ENCODE measurements around the gene TTI1.

TTI1 gene

DNA sequence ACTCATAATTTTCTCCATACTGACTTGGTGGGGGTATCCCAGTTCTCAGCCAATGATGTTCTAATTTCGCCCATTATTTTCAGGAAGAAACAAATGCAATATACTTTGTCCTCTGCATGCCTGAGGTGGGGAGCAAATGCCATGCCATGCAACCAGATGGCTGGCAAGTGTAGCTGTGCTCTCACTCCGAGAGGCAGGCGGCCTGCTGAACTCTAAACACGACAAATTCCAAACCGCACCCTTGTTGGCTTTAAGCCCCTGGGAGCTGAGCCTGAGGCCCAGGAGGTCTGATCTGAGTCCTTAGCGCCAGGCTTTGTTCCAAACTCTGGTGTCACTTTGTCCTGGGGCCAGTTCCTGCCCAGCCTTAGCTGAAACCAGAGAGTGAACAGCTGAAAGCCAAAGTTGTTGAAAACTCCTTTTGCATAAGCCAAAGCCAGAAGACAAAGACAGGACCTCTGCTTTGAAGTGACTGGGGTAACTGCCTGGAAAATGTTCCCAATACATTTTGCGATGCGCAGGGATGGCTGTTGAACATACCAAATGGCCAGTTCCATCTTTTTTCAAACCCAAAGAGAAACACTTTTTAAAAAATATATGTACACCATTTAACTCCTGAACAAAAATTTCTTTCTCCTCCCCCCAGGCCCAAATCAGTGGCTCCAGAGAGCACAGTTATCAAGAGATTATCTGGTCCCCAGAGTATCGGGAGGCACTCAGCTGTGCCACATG, 46.2 kb downstream of the TTI1 start:
- Histone ChIP-seq H3K9ac (ENCODE audit: low read length) (no peak overlapping the region), H3K36me3 (ENCODE audit: control insufficient read depth, insufficient read depth, low read length) (peaks cover 52% of the 10 kb centered on the region), H3K4me3 (ENCODE audit: low read depth, low read length) (no peak overlapping the region), H3K27me3 (ENCODE audit: control insufficient read depth, insufficient read depth, low read length) (no peaks in the 10 kb centered on the region), H3K27ac (ENCODE audit: low read depth, low read length) (no peak overlapping the region), H3K4me1 (ENCODE audit: control insufficient read depth, insufficient read depth, low read length) (no peaks in the 10 kb centered on the region), H3K9me3 (ENCODE audit: control insufficient read depth, insufficient read depth, low read depth, low read length) (no peaks in the 10 kb centered on the region)

DNA sequence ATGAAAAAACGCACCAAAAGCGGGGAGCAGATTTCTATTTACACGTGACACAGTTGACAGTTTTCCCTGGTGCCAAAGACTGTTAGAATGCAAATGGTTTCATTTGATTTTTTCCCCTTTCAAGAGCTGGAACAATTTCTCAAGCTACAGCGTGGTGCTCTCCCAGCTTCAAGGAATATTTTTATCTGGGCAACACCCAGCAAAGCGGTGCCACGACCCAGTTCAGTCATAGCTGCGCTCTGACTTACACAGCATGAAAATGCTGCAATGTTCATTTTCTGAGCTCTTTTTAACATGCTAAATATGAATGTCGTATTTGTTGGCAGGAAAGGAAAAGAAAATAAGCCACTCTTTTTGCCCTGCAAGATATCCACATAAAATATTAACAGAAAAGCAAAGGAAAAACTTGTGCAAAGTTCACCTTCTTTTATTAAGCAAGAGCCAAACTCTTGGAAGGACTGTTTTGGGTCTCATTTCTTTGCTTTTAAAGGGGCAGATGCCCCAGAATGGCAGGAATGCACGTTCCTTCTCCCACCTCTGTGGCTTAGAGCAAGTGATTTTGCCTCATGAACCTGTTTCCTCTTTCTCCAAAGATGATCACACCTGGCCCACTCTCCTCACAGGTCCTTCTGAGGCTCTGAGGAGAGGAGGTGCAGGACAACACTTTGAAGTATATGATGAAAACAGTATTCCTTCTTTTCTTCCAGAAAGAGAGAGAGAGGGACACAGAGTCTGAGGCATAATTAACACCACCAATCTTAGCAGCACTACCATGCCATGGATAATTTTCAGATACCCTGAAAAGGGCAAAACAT, 47.0 kb downstream of the TTI1 start:
- H3K4me1 ChIP-seq (ENCODE audit: control insufficient read depth, insufficient read depth, low read length) = no peaks in the 10 kb centered on the region
- H3K27ac ChIP-seq (ENCODE audit: low read depth, low read length) = no peak overlapping the region
- no peak overlapping the region for H3K4me3 ChIP-seq (ENCODE audit: low read depth, low read length)
- peaks cover 45% of the 10 kb centered on the region for H3K36me3 ChIP-seq (ENCODE audit: control insufficient read depth, insufficient read depth, low read length)
- H3K27me3 ChIP-seq (ENCODE audit: control insufficient read depth, insufficient read depth, low read length) = no peaks in the 10 kb centered on the region
- H3K9me3 ChIP-seq (ENCODE audit: control insufficient read depth, insufficient read depth, low read depth, low read length) = no peaks in the 10 kb centered on the region
- H3K9ac ChIP-seq (ENCODE audit: low read length) = no peak overlapping the region

DNA sequence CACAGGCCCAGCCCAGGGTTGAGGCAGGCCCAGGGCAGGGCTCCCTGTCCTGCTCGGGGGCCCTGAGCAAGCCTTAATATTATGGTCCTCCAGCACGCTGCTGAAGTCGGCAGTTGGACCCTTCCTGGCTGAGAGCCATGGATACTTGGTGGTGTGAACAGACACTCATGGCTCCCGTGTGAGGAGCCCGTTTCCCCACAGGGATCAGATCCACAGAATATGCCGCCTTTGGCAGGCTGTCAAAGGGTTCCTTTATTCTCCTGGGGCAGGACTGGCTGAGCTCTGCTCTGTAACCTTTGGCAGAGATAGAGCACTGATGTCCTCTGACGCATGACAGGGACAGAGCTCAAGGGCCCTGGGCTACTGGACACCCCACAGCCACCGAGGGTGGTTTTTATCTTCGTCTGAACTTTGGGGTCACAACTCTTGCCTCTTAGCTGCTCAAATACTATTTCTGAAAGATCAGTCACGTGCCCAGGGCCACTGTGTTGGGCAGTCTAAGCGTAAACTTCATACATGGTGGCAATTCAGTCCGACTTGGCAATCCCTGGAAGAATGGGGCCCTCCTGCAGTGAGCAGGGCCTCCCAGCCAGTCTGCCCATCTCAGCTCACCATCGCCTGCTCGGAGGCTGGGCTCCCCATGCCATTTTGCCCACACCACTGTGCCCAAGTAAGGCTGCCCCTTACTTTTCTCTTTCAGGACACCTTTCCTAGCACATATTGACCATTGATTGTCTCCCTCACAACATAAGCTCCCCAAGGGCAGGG, 49.1 kb downstream of the TTI1 start:
- no peaks in the 10 kb centered on the region for H3K4me1 ChIP-seq (ENCODE audit: control insufficient read depth, insufficient read depth, low read length)
- no peaks in the 10 kb centered on the region for H3K27me3 ChIP-seq (ENCODE audit: control insufficient read depth, insufficient read depth, low read length)
- no peak overlapping the region for H3K4me3 ChIP-seq (ENCODE audit: low read depth, low read length)
- H3K9me3 ChIP-seq (ENCODE audit: control insufficient read depth, insufficient read depth, low read depth, low read length) = no peaks in the 10 kb centered on the region
- no peak overlapping the region for H3K9ac ChIP-seq (ENCODE audit: low read length)
- H3K27ac ChIP-seq (ENCODE audit: low read depth, low read length) = no peak overlapping the region
- H3K36me3 ChIP-seq (ENCODE audit: control insufficient read depth, insufficient read depth, low read length) = peaks cover 31% of the 10 kb centered on the region

- Histone ChIP-seq H3K27me3 (ENCODE audit: control insufficient read depth, insufficient read depth, low read length) (no peaks in the 10 kb centered on the region), H3K36me3 (ENCODE audit: control insufficient read depth, insufficient read depth, low read length) (peaks cover 22% of the 10 kb centered on the region), H3K9ac (ENCODE audit: low read length) (no peak overlapping the region), H3K4me1 (ENCODE audit: control insufficient read depth, insufficient read depth, low read length) (no peaks in the 10 kb centered on the region), H3K27ac (ENCODE audit: low read depth, low read length) (no peak overlapping the region), H3K4me3 (ENCODE audit: low read depth, low read length) (no peak overlapping the region), H3K9me3 (ENCODE audit: control insufficient read depth, insufficient read depth, low read depth, low read length) (no peaks in the 10 kb centered on the region)
Observed at GRCh38 chr20:37983286-37983685, 50.0 kb downstream of the TTI1 start.

GRCh38 chr20:37981568-37981967, 51.7 kb downstream of the TTI1 start:
- no peaks in the 10 kb centered on the region for H3K9me3 ChIP-seq (ENCODE audit: control insufficient read depth, insufficient read depth, low read depth, low read length)
- no peak overlapping the region for H3K4me3 ChIP-seq (ENCODE audit: low read depth, low read length)
- H3K36me3 ChIP-seq (ENCODE audit: control insufficient read depth, insufficient read depth, low read length) = peaks cover 11% of the 10 kb centered on the region
- H3K9ac ChIP-seq (ENCODE audit: low read length) = no peak overlapping the region
- 0 out of 2 replicates have a peak, but pooled peaks cover 4% of the 10 kb centered on the region for H3K27me3 ChIP-seq (ENCODE audit: control insufficient read depth, insufficient read depth, low read length)
- no peak overlapping the region for H3K27ac ChIP-seq (ENCODE audit: low read depth, low read length)
- peaks cover 10% of the 10 kb centered on the region; the same call in 1 of the 2 replicates for H3K4me1 ChIP-seq (ENCODE audit: control insufficient read depth, insufficient read depth, low read length)

DNA sequence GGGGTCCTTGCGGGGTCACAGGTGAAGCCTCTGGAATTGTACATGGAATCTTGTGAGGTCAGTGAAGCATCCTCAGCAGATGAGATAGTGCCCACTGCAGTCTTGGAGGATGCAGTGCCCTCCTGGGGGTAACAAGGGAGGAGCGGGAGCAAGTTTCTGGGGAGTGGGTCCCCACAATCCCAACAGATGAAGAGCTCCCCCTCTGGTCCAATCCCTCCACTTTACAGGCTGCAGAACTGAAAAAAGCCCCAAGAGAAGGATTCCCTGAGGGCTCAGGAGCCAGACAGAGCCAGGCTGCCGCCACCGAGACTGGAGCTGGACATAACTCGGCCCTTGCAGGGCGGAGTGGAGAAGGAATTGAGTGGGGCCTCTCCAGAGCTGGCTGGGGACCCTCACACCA, 52.4 kb downstream of the TTI1 start:
- no peak overlapping the region for H3K27ac ChIP-seq (ENCODE audit: low read depth, low read length)
- peaks cover 6% of the 10 kb centered on the region for H3K36me3 ChIP-seq (ENCODE audit: control insufficient read depth, insufficient read depth, low read length)
- H3K27me3 ChIP-seq (ENCODE audit: control insufficient read depth, insufficient read depth, low read length) = 0 out of 2 replicates have a peak, but pooled peaks cover 4% of the 10 kb centered on the region
- peaks cover 11% of the 10 kb centered on the region; the same call in 1 of the 2 replicates for H3K4me1 ChIP-seq (ENCODE audit: control insufficient read depth, insufficient read depth, low read length)
- no peak overlapping the region for H3K4me3 ChIP-seq (ENCODE audit: low read depth, low read length)
- H3K9me3 ChIP-seq (ENCODE audit: control insufficient read depth, insufficient read depth, low read depth, low read length) = no peaks in the 10 kb centered on the region
- H3K9ac ChIP-seq (ENCODE audit: low read length) = no peak overlapping the region

GRCh38 chr20:37980383-37980782, 52.9 kb downstream of the TTI1 start:
- H3K9ac ChIP-seq (ENCODE audit: low read length) = no peak overlapping the region
- H3K36me3 ChIP-seq (ENCODE audit: control insufficient read depth, insufficient read depth, low read length) = peaks cover 6% of the 10 kb centered on the region
- no peak overlapping the region for H3K27ac ChIP-seq (ENCODE audit: low read depth, low read length)
- peaks cover 11% of the 10 kb centered on the region; the same call in 1 of the 2 replicates for H3K4me1 ChIP-seq (ENCODE audit: control insufficient read depth, insufficient read depth, low read length)
- H3K9me3 ChIP-seq (ENCODE audit: control insufficient read depth, insufficient read depth, low read depth, low read length) = no peaks in the 10 kb centered on the region
- H3K4me3 ChIP-seq (ENCODE audit: low read depth, low read length) = no peak overlapping the region
- 0 out of 2 replicates have a peak, but pooled peaks cover 4% of the 10 kb centered on the region for H3K27me3 ChIP-seq (ENCODE audit: control insufficient read depth, insufficient read depth, low read length)

- Histone ChIP-seq H3K4me3 (ENCODE audit: low read depth, low read length) (no peak overlapping the region), H3K27ac (ENCODE audit: low read depth, low read length) (no peak overlapping the region), H3K9ac (ENCODE audit: low read length) (no peak overlapping the region), H3K27me3 (ENCODE audit: control insufficient read depth, insufficient read depth, low read length) (0 out of 2 replicates have a peak, but pooled peaks cover 4% of the 10 kb centered on the region), H3K9me3 (ENCODE audit: control insufficient read depth, insufficient read depth, low read depth, low read length) (no peaks in the 10 kb centered on the region), H3K4me1 (ENCODE audit: control insufficient read depth, insufficient read depth, low read length) (peaks cover 11% of the 10 kb centered on the region; the same call in 1 of the 2 replicates), H3K36me3 (ENCODE audit: control insufficient read depth, insufficient read depth, low read length) (peaks cover 6% of the 10 kb centered on the region)
Observed at GRCh38 chr20:37979021-37979985, 54.0 kb downstream of the TTI1 start.

DNA sequence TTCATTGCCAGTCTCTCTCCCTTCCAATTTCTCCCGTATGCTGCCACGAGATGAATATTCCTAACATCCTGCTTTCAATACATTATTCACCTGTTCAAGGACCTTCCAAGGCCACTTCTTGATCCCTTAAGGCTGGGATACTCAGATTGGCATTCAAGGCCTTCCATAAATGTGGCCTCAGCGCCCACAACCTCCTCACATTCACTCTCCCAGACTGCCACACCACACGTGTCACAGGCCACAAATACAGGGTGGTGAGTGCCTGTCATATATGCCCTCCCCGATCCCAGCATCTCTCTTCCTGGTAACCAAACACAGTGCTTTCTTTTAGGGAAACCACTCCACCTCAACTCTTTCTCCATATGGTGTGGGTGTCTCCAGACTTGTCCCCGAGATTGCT, 55.5 kb downstream of the TTI1 start:
- H3K4me3 ChIP-seq (ENCODE audit: low read depth, low read length) = no peak overlapping the region
- peaks cover 15% of the 10 kb centered on the region for H3K4me1 ChIP-seq (ENCODE audit: control insufficient read depth, insufficient read depth, low read length)
- no peak overlapping the region for H3K27ac ChIP-seq (ENCODE audit: low read depth, low read length)
- H3K9me3 ChIP-seq (ENCODE audit: control insufficient read depth, insufficient read depth, low read depth, low read length) = no peaks in the 10 kb centered on the region
- H3K9ac ChIP-seq (ENCODE audit: low read length) = no peak overlapping the region
- H3K27me3 ChIP-seq (ENCODE audit: control insufficient read depth, insufficient read depth, low read length) = 0 out of 2 replicates have a peak, but pooled peaks cover 8% of the 10 kb centered on the region
- no peaks in the 10 kb centered on the region; the same call in 1 of the 2 replicates for H3K36me3 ChIP-seq (ENCODE audit: control insufficient read depth, insufficient read depth, low read length)

GRCh38 chr20:37977338-37977737, 55.9 kb downstream of the TTI1 start:
- Histone ChIP-seq H3K27ac (ENCODE audit: low read depth, low read length) (no peak overlapping the region), H3K27me3 (ENCODE audit: control insufficient read depth, insufficient read depth, low read length) (0 out of 2 replicates have a peak, but pooled peaks cover 8% of the 10 kb centered on the region), H3K4me3 (ENCODE audit: low read depth, low read length) (no peak overlapping the region)

More at GRCh38 chr20:37977338-37977737, 55.9 kb downstream of the TTI1 start:
- no peaks in the 10 kb centered on the region; the same call in 1 of the 2 replicates for H3K36me3 ChIP-seq (ENCODE audit: control insufficient read depth, insufficient read depth, low read length)
- no peaks in the 10 kb centered on the region for H3K9me3 ChIP-seq (ENCODE audit: control insufficient read depth, insufficient read depth, low read depth, low read length)
- H3K4me1 ChIP-seq (ENCODE audit: control insufficient read depth, insufficient read depth, low read length) = peaks cover 20% of the 10 kb centered on the region
- no peak overlapping the region for H3K9ac ChIP-seq (ENCODE audit: low read length)
